OCI-LY1 (cell line): ENCODE data around the gene CACFD1.

Experiments used
- CTCF ChIP-seq: fragments of 200-600 bp; sonication (generic), shearing (Covaris generic); IDR thresholded peaks from 2 replicates; pipeline ENCODE4 v1.5.1; 2017; ENCODE audit warnings: mild to moderate bottlenecking, antibody characterized with exemption, low read length, moderate library complexity, mixed read lengths
- EZH2 ChIP-seq: fragments of 200-600 bp; sonication (generic), shearing (Covaris generic); IDR thresholded peaks from 2 replicates; pipeline ENCODE4 v1.8.0; 2017; ENCODE audit warnings: borderline replicate concordance, mixed run types, mild to moderate bottlenecking, antibody characterized with exemption, low read length, moderate library complexity, mixed read lengths

- TF ChIP-seq CTCF (no peak), EZH2 (no peak)
Measured at GRCh38 chr9:133474215-133474614, 14.4 kb downstream of the CACFD1 start.
